BJ (cell line): ENCODE measurements around the gene USH1C. TPM values are rescaled to one million over a fixed set of nuclear protein-coding genes. Genes with fewer than 3 reads are reported as not detected.

Experiments used
- CTCF ChIA-PET: fragments of 350-600 bp; formaldehyde crosslinking; extraction: SDS; loops from one replicate; lab custom pipeline; 2021; ENCODE audit warnings: antibody characterized with exemption, inconsistent platforms; lab: Yijun Ruan, JAX
- POLR2A ChIA-PET: fragments of 300-600 bp; sonication (Branson Sonifier 250); formaldehyde crosslinking; extraction: SDS; loops from one replicate; lab custom pipeline; 2021; ENCODE audit warnings: antibody characterized with exemption; lab: Charles Lee
- DNase-seq: peaks from one replicate; pipeline ENCODE4 v3.0.0-alpha.2; 2011; ENCODE audit warnings: low read depth
- H3K27me3 ChIP-seq: 2 replicates; pipeline ENCODE4 v1.6.0; 2011; ENCODE audit warnings: low read length; ENCODE audit not compliant: control insufficient read depth, insufficient read depth
- H3K36me3 ChIP-seq: 2 replicates; pipeline ENCODE4 v1.5.1; 2011; ENCODE audit warnings: low read length; ENCODE audit not compliant: control insufficient read depth, insufficient read depth
- H3K4me3 ChIP-seq: 2 replicates; pipeline ENCODE4 v1.5.1; 2011; ENCODE audit warnings: low read depth, mild to moderate bottlenecking, control low read depth, low read length
- polyA plus RNA-seq: library from polyadenylated mRNA; depleted of rRNA; stranded (reverse); fragments of >200 nt; gene quantifications from 2 replicates; pipeline ENCODE4 v1.2.3, GENCODE V29; 2011
- TF ChIP-seq, protein P1 (sequence below): IDR thresholded peaks from 2 replicates; pipeline ENCODE4 v1.5.1; 2011; ENCODE audit warnings: low read depth, mild to moderate bottlenecking, control low read depth, inconsistent platforms, low read length, moderate library complexity; ENCODE audit not compliant: insufficient read depth

Gene USH1C
- polyA plus RNA-seq, 1 experiment = not detected

DNA sequence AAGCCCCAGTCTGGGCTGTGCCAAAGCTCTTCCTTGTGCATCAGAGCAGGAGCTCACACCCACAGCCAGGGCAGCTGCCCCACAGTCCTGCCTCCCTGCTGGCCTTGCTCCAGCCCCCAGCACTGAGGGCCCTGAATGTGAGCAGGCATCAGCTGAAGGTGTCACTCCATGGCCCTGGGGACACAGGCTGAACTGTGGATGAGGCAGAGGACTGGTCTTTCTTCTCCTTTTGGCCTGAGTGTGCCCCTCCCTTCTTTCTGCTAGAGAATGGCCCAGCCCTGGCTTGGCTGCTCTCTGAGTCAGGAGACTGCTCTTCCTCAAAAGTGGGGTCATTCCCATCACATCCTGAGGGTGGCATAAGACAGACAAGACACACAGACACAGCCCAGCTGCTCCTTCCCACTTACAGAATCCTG, 19.0 kb upstream of the USH1C start:
- POLR2A ChIA-PET = no interaction called here
- Histone ChIP-seq H3K4me3 (no peak overlapping the region), H3K36me3 (no peaks in the 10 kb centered on the region), H3K27me3 (peaks cover 2% of the 10 kb centered on the region; the same call in 1 of the 2 replicates)
- CTCF ChIA-PET = no interaction called here
- no peak for DNase-seq
- TF ChIP-seq, protein P1, sequence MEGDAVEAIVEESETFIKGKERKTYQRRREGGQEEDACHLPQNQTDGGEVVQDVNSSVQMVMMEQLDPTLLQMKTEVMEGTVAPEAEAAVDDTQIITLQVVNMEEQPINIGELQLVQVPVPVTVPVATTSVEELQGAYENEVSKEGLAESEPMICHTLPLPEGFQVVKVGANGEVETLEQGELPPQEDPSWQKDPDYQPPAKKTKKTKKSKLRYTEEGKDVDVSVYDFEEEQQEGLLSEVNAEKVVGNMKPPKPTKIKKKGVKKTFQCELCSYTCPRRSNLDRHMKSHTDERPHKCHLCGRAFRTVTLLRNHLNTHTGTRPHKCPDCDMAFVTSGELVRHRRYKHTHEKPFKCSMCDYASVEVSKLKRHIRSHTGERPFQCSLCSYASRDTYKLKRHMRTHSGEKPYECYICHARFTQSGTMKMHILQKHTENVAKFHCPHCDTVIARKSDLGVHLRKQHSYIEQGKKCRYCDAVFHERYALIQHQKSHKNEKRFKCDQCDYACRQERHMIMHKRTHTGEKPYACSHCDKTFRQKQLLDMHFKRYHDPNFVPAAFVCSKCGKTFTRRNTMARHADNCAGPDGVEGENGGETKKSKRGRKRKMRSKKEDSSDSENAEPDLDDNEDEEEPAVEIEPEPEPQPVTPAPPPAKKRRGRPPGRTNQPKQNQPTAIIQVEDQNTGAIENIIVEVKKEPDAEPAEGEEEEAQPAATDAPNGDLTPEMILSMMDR = no peak

DNA sequence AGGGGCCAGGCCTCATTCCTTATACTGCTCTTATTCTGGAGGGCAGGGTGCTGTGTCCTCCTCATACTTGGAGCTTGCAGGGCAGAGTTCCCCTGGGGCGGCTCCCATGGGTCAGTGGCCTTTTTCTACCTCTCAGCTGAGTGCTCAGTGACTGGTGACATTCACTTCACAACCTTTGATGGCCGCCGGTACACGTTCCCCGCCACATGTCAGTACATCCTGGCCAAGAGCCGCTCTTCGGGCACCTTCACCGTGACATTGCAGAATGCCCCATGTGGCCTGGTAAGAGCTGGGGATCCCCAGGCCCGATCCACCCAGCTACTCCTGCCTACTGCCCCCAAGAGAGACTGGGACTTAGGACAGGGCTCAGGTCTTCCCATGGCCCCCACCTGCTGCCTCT, 17.3 kb upstream of the USH1C start:
- Histone ChIP-seq H3K4me3 (no peak overlapping the region), H3K27me3 (peaks cover 2% of the 10 kb centered on the region; the same call in 1 of the 2 replicates), H3K36me3 (no peaks in the 10 kb centered on the region)
- ChIA-PET CTCF (no interaction called here), POLR2A (no interaction called here)
- TF ChIP-seq, protein P1 = no peak
- no peak for DNase-seq

DNA sequence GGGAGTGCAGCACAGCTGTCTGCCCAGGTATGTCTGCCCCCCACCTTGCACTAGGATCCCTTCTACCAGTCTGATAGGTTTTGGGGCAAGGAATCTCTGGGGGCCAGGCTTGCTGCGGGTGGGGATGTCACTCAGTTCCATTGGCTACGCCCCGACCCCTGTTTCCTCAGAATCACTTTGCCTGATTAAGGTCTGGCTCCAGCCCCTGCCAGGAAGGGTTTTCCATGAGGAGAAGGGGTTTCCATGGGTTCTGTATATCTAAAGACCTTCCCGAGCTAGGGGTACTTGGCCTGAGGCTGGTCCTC, 16.8 kb upstream of the USH1C start:
- ChIA-PET POLR2A (no interaction called here), CTCF (no interaction called here)

DNA sequence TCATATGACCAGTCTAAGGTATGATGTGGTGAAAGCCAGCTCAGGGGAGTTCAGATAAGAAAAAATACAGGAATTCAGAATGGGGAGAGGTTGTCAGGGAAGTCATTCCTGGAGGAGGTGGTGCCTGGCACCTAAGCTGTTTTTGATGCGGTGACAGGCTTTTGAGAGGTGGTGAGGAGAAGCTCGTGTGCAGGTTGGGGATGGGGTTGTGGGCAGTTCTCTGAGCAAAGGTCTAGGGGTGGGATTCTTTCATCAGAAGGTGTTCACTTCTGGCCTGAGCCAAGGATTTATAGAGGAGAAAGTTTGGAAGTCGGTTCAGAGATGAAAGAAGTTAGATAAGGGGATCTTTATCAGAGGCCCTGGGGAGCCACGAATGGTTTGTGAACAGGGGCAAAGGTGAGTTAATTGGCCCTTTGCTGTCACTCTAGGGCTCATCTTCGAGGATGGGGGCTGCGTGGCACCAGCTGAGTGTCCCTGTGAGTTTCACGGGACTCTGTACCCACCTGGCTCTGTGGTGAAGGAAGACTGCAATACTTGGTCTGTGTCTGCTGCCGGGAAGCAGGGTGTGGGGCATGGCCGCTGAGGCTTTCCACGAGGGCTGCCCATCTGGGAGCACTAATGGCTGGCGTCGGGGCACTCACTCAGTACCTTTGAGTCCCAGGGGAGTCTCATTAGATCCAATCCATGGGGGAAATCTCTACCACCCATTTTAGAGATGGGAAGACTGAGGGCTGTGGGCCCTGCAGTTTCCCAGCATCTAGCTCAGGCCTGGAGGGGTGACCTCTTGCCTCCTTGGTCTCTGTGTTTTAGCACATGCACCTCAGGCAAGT, 16.3 kb upstream of the USH1C start:
- Histone ChIP-seq H3K27me3 (peaks cover 2% of the 10 kb centered on the region; the same call in 1 of the 2 replicates), H3K4me3 (no peak overlapping the region), H3K36me3 (no peaks in the 10 kb centered on the region)
- ChIA-PET POLR2A (no interaction called here), CTCF (no interaction called here)
- TF ChIP-seq, protein P1 = no peak
- DNase-seq = no peak

More for the DNA sequence above, 16.8 kb upstream of the USH1C start:
- H3K27me3 ChIP-seq = peaks cover 2% of the 10 kb centered on the region; the same call in 1 of the 2 replicates
- no peak for DNase-seq
- no peak overlapping the region for H3K4me3 ChIP-seq
- H3K36me3 ChIP-seq = no peaks in the 10 kb centered on the region
- TF ChIP-seq, protein P1 = no peak

DNA sequence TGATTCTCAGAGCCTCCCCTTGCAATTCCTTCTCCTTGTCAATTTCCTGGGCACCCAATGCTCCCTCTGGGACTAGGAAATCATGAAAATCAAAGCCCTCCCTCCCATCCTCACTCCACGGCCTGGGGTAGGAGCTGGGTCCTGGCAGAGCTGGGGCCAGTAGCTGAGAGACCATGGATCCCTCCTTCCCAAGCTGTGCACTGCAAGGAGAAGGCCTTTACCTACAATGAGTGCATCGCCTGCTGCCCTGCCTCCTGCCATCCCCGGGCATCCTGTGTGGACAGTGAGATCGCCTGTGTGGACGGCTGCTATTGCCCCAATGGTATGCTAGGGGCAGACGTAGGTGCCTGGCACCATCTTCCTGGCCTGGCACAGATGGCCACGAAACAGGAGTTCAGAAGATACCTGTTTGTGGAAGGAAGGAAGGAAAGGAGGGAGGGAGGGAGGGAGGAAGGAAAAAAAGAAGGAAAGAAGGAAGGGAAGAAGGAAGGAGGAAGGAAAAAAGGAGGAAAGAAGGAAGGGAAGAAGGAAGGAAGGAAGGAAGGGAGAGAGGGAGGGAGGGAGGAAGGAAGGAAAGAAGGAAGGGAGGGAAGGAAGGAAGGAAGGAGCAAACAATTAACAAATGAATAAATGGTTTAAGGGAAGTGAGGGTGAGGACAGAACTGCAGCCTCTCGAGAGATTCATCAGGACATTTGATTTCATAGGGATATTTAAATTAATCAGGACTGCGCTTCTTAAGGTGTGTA, 15.3 kb upstream of the USH1C start:
- ChIA-PET CTCF (no interaction called here), POLR2A (no interaction called here)
- no peak for DNase-seq

More for the DNA sequence above, 15.3 kb upstream of the USH1C start:
- Histone ChIP-seq H3K27me3 (peaks cover 2% of the 10 kb centered on the region; the same call in 1 of the 2 replicates), H3K36me3 (no peaks in the 10 kb centered on the region), H3K4me3 (no peak overlapping the region)
- TF ChIP-seq, protein P1 = no peak
